Measurements from ENCODE around the gene IRX6. TPM values are rescaled to one million over a fixed set of nuclear protein-coding genes. Genes with fewer than 3 reads are reported as not detected.

Gene IRX6
- total RNA-seq, 2 experiments from 2014 or later, result not detected

DNA sequence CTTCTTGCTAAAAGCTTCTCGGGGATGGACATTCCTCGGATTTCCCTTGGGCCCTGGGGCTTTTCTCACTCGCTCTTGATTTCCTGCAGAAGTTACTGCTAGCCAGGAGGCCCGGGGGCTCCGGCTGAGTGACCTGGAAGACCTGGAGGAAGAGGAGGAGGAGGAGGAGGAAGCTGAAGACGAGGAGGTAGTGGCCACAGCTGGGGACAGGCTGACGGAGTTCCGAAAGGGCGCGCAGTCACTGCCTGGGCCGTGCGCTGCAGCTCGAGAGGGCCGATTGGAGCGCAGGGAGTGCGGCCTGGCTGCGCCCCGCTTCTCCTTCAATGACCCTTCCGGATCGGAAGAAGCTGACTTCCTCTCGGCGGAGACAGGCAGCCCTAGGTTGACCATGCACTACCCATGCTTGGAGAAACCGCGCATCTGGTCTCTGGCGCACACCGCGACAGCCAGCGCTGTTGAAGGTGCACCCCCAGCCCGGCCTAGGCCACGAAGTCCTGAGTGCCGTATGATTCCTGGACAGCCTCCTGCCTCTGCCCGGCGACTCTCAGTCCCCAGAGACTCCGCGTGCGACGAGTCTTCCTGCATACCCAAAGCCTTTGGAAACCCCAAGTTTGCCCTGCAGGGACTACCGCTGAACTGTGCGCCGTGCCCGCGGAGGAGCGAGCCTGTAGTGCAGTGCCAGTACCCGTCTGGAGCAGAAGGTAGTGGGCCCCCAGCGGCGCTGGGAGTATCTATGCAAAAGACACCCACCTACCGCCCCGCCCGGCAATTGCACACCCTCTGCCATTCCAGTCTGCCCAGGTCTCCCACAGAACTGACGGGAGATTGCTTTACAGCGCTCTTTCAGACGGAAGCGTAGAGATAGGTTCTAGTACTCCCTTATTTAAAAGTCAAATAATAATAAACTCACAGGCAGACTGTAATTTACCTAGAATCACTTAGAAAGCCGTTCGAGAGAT is 4.9 kb downstream of the IRX6 start:
- no peak overlapping the region for H3K27ac Mint-ChIP-seq
- DNase-seq (no peak), ATAC-seq (ENCODE audit: low read depth) (no peak)
- no peaks in the 10 kb centered on the region for H3K9me3 Mint-ChIP-seq
- H3K36me3 Mint-ChIP-seq, result no peaks in the 10 kb centered on the region
- POLR2A ChIA-PET, result no interaction called here
- no peak overlapping the region for H3K4me3 Mint-ChIP-seq
- H3K4me1 Mint-ChIP-seq, result no peaks in the 10 kb centered on the region
- peaks cover 77% of the 10 kb centered on the region for H3K27me3 Mint-ChIP-seq

DNA sequence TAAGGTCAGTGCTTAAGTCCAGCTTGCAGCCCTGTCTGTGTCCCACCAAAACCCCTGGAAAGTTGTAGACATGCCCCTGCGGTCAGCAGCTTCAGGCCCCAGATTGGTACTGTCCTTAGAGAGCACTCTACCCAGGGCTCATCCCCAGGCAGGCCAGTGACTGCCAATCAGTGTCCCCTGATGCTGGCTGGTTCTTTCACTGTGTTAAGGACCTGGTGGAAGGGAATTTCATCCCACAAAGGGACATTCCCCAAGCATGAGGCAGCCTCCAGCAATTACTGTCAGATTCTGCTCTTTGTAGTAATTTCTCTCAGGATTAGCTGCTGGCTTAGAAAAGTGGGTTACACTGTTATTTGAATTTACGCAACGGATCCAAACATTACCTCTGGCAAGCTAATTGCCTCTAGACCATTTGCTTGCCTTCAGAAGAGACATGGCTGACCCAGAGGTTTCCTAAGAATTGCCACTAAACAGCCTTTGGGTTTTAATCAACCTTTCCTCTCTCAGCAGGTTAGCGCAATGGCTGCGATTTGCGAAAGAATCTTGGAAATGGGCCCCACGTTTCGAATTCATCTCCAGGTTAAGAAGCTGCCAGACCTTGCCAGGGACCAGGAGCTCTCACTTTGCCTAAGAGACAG is 5.9 kb downstream of the IRX6 start:
- ATAC-seq (ENCODE audit: low read depth) (no peak), DNase-seq (no peak)
- Mint-ChIP-seq H3K27me3 (peaks cover 76% of the 10 kb centered on the region), H3K36me3 (no peaks in the 10 kb centered on the region), H3K4me3 (no peak overlapping the region), H3K9me3 (no peaks in the 10 kb centered on the region), H3K27ac (no peak overlapping the region), H3K4me1 (no peaks in the 10 kb centered on the region)
- POLR2A ChIA-PET, result no interaction called here

DNA sequence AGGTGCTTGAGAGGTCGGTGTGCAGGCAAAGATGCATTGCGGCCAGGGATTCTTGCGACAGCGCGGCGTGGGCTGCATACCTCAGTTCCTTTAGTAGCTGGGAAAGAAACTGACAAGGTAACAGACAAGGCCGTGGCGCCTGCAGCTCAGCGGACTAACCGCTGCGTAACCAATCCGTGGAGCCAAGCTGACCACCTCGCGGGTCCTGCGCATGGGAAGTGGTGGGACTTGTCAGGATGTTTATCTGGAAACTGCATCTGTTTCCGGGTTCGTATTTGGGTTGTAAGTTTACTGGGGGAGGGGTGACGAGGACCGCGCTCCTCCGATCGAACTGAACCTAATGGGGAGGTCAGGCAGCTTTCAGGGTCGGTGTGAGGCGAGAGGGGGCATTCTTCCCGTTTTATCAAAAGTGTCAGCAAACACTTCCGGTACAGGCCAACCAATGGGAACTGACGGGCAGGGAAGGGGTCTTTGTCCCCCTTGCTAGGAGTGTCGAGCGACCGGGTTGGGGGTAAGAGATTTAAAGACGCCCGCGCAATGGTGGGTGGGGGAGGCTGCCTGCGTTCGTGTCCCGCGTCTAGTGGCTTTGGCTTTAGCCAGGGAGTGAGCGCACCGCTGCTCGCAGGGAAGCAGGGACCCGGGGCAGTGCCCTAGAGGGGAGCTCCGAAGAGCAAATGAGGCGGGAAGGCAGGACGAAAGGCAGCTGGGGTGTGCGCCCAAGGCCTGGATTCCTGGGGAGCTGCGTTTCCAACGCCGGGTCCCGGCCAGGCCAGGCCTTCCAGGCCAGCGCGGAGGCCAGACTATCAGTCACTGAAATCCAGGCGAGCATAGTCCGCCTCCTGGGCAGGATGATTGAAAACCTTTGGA is 7.0 kb downstream of the IRX6 start:
- no peak for ATAC-seq (ENCODE audit: low read depth)

DNA sequence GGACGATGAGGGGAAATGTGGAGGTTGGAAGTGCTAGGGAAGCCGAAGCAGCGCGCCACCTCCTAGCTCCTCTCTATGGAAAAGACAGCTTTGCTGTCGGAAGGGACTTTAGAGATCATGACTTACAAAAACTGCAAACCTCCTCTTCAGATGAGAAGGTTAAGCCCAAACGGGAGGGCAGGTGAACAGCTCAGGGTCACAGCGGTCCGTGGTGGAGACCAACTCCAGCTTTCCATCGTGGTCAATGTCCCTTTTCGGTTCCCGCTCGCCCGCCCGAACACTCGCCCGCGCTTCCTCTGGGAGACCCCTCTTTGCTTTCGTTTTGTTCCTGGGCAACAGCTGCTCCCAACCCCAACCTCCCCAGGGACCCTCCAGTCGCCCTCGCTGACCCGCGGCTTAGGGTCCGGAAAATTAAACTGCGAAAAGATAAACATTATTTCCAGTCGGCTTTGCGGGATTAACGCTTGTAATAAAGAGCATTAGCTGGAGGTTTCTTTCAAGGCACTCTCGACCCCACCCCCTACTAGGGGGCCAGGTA is 7.7 kb downstream of the IRX6 start:
- no peak for DNase-seq
- POLR2A ChIA-PET, result no interaction called here
- no peak overlapping the region for H3K27ac Mint-ChIP-seq
- H3K27me3 Mint-ChIP-seq, result peaks cover 65% of the 10 kb centered on the region
- no peak overlapping the region for H3K4me3 Mint-ChIP-seq
- no peak for ATAC-seq (ENCODE audit: low read depth)
- no peaks in the 10 kb centered on the region for H3K4me1 Mint-ChIP-seq
- H3K36me3 Mint-ChIP-seq, result no peaks in the 10 kb centered on the region
- no peaks in the 10 kb centered on the region for H3K9me3 Mint-ChIP-seq

More for the DNA sequence above, 7.0 kb downstream of the IRX6 start:
- H3K27me3 Mint-ChIP-seq, result peaks cover 69% of the 10 kb centered on the region
- POLR2A ChIA-PET, result no interaction called here
- H3K4me1 Mint-ChIP-seq, result no peaks in the 10 kb centered on the region
- H3K27ac Mint-ChIP-seq, result no peak overlapping the region
- H3K36me3 Mint-ChIP-seq, result no peaks in the 10 kb centered on the region
- no peak for DNase-seq
- no peaks in the 10 kb centered on the region for H3K9me3 Mint-ChIP-seq
- H3K4me3 Mint-ChIP-seq, result no peak overlapping the region

DNA sequence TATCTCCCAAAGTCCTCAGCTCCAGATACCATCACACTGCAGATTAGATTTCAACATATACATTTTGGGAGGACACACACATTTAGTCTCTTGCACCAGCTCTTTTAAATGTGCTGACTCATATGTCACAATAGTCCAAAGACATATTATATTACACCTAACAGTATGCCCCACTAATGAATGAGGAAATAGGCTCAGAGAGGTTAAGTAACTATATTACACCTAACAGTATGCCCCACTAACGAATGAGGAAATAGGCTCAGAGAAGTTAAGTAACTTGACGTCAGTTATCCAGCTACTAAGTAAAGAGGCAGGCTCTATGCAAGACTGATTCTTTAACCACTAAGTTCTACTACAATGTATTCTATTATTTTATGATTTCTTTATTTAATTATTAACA is 9.7 kb downstream of the IRX6 start:
- no peak overlapping the region for H3K27ac Mint-ChIP-seq
- H3K27me3 Mint-ChIP-seq, result peaks cover 48% of the 10 kb centered on the region

DNA sequence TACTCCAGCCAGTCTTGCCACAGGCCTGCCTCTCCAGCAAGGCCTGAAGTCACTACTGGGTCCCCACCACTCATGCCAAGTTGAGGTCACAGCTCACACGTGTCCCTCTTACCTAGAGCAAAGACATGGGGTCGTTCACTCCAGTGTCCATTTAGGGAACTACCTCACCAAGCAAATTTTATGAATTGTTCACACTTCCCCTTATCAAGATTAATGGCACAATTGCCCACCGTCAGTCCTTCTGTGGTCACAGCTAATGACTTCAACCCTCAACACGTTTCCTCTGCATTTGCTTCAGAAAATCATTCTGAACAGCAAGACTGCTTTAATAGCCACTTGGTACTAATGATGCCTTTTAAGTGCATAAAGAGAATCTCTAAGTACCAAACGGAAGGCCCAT is 14.6 kb downstream of the IRX6 start:
- H3K4me3 Mint-ChIP-seq, result no peak overlapping the region
- DNase-seq (no peak), ATAC-seq (ENCODE audit: low read depth) (no peak)
- no peaks in the 10 kb centered on the region for H3K4me1 Mint-ChIP-seq
- no peaks in the 10 kb centered on the region for H3K9me3 Mint-ChIP-seq
- H3K27ac Mint-ChIP-seq, result no peak overlapping the region
- H3K27me3 Mint-ChIP-seq, result peaks cover 4% of the 10 kb centered on the region
- POLR2A ChIA-PET, result no interaction called here
- H3K36me3 Mint-ChIP-seq, result no peaks in the 10 kb centered on the region

More for the DNA sequence above, 9.7 kb downstream of the IRX6 start:
- Mint-ChIP-seq H3K36me3 (no peaks in the 10 kb centered on the region), H3K4me1 (no peaks in the 10 kb centered on the region), H3K9me3 (no peaks in the 10 kb centered on the region), H3K4me3 (no peak overlapping the region)
- POLR2A ChIA-PET, result no interaction called here
- DNase-seq, result no peak
- no peak for ATAC-seq (ENCODE audit: low read depth)

DNA sequence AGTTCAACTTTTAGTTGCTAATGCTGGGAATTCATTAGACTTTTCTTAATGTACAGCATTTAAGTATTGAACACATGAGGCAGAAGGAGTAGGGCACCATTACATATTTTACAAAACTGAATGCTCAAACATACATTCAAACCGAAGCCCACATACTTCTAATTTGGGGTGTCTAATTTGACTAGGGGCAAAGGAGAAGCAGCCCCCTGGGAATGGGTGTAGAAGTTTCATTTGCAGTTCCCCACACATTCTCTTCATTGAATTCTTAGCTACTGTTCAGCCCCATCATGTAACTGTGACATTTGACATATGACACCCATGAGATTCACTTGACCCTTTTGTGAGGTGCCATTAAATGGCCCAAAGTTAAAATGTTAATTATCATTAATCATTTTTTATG is 16.4 kb downstream of the IRX6 start:
- Mint-ChIP-seq H3K9me3 (no peaks in the 10 kb centered on the region), H3K27ac (no peak overlapping the region), H3K4me3 (no peak overlapping the region), H3K27me3 (no peaks in the 10 kb centered on the region), H3K4me1 (no peaks in the 10 kb centered on the region), H3K36me3 (no peaks in the 10 kb centered on the region)
- POLR2A ChIA-PET, result no interaction called here
- ATAC-seq (ENCODE audit: low read depth) (no peak), DNase-seq (no peak)

DNA sequence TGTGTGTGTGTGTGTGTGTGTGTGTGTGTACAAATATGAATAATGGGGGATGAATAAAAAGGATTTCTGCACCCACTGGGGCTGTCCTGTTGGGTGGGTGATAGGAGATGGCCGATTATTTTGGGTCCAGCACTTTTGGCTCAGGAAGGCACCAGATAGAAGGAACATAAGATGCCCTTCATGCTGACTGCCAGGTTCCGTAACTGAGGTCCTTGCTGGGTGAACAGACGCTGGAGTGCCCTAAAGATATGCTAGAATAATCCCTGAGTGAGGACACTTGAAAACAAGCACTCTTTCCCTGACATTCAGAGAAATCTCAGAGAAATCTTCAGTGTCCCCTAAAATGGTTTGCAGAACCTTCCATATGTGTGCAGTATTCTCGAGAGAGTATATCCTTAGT is 17.7 kb downstream of the IRX6 start:
- Mint-ChIP-seq H3K36me3 (no peaks in the 10 kb centered on the region), H3K27me3 (peaks cover 1% of the 10 kb centered on the region), H3K9me3 (no peaks in the 10 kb centered on the region), H3K4me3 (no peak overlapping the region), H3K27ac (no peak overlapping the region), H3K4me1 (no peaks in the 10 kb centered on the region)
- no peak for DNase-seq
- POLR2A ChIA-PET, result no interaction called here
- ATAC-seq (ENCODE audit: low read depth), result no peak

DNA sequence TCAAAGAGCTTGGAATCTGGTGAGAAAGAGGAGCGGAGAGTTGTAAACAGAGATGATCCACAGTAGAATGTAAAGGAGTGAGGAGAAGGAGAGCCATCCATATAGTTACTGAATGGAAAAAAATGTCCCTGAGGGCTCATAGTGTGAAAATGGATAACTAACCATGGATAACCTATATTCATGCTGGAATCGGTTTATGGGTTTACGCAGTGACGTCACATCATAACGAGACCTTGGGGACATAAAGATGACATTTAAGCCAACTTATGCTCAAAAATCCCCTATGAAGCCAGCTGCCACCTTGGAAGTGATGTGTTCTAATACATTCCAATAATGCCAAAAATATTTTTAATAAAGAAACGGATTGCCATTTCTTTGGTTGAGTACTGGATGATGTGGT is 22.5 kb downstream of the IRX6 start:
- no peaks in the 10 kb centered on the region for H3K9me3 Mint-ChIP-seq
- H3K4me1 Mint-ChIP-seq, result no peaks in the 10 kb centered on the region
- peaks cover 5% of the 10 kb centered on the region for H3K27me3 Mint-ChIP-seq
- DNase-seq (no peak), ATAC-seq (ENCODE audit: low read depth) (no peak)
- no peak overlapping the region for H3K4me3 Mint-ChIP-seq
- H3K27ac Mint-ChIP-seq, result no peak overlapping the region
- H3K36me3 Mint-ChIP-seq, result no peaks in the 10 kb centered on the region
- POLR2A ChIA-PET, result no interaction called here

DNA sequence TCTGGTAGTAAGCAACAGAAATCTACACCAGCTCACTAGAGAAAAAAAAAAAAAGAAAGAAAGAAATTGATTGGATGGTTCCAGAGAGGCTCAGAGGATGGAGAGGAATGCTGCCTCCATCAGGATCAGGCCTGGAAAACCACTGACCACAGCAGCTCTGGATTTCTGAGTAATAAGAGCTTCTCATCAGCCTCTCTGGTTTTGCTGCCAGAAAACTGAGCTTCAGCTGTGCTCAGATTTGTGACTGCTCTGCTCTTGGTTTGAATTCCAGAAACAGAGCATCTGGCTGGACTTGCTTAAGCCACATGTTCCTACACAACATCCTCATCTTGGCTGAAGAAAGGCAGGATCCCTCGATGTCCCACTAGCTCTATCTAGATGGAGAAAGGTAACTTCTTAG is 25.9 kb downstream of the IRX6 start:
- POLR2A ChIA-PET, result no interaction called here
- H3K27me3 Mint-ChIP-seq, result peaks cover 5% of the 10 kb centered on the region
- H3K36me3 Mint-ChIP-seq, result no peaks in the 10 kb centered on the region
- H3K27ac Mint-ChIP-seq, result no peak overlapping the region
- no peak for ATAC-seq (ENCODE audit: low read depth)
- no peak for DNase-seq
- H3K4me1 Mint-ChIP-seq, result no peaks in the 10 kb centered on the region
- H3K9me3 Mint-ChIP-seq, result no peaks in the 10 kb centered on the region
- H3K4me3 Mint-ChIP-seq, result no peak overlapping the region

DNA sequence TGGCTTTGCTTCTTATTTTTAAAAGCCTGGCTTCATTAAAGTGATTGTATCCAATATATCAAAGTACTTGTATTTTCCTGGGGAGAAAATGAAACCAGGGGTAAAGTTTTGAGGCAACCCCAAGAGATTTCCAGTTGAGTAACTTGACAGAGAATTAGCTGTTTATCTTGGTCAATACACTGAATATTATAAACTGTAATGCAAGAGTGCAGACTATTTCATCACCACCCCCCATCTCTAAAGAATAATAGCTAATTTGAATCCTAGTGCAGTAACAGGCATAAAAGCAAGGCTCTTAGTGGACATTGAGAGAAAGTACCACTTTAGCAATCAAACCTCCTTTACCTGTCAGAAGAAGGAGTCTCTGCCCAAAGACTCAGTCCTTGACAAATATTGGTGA is 27.0 kb downstream of the IRX6 start:
- DNase-seq (no peak), ATAC-seq (ENCODE audit: low read depth) (no peak)
- Mint-ChIP-seq H3K27ac (no peak overlapping the region), H3K4me1 (no peaks in the 10 kb centered on the region), H3K9me3 (no peaks in the 10 kb centered on the region), H3K36me3 (no peaks in the 10 kb centered on the region), H3K27me3 (peaks cover 4% of the 10 kb centered on the region), H3K4me3 (no peak overlapping the region)
- POLR2A ChIA-PET, result no interaction called here

DNA sequence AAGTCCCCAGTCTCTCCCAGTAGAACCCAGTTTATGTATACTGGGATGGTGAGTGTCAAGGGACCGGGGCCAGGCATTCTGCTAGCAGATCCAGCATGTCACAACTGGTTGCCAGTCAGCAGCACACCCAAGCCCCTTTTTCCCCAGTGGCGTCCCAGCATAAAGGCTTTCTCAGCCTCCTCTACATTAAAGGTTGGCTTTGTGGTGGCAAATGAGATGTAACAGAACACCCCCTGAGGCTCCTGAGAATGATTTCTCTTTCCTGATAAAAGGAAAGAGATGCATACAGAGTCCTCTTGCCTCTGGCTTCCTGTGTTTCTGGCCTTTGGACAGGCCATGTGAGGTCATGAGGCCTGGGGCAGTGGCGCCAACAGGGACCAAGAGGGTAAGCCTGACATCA is 27.9 kb downstream of the IRX6 start:
- no peak overlapping the region for H3K27ac Mint-ChIP-seq
- no peaks in the 10 kb centered on the region for H3K4me1 Mint-ChIP-seq
- no peak for DNase-seq
- no peaks in the 10 kb centered on the region for H3K9me3 Mint-ChIP-seq
- ATAC-seq (ENCODE audit: low read depth), result no peak
- peaks cover 3% of the 10 kb centered on the region for H3K27me3 Mint-ChIP-seq
- no peaks in the 10 kb centered on the region for H3K36me3 Mint-ChIP-seq
- POLR2A ChIA-PET, result no interaction called here
- H3K4me3 Mint-ChIP-seq, result no peak overlapping the region

DNA sequence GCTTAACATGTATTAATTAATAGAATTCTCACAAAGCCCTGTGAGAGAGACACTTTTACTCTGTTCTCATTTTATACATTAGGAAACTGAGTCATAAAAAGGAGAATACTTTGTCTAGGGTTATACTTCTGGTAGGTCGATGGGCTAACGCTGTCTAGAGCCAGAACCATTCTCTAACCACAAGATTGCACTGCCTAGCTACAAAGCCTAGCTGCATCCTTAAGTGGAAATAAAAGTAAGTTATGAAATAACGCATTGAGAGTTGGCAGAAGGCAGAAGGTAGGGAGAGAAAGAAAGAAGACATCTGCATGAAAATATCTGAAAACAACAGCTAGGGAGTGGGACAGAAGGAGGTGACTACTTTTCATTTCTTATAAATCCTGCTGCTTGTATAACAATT is 33.2 kb downstream of the IRX6 start:
- no peak for ATAC-seq (ENCODE audit: low read depth)
- H3K36me3 Mint-ChIP-seq, result no peaks in the 10 kb centered on the region
- no peak overlapping the region for H3K4me3 Mint-ChIP-seq
- POLR2A ChIA-PET, result no interaction called here
- H3K27me3 Mint-ChIP-seq, result no peaks in the 10 kb centered on the region
- H3K9me3 Mint-ChIP-seq, result no peaks in the 10 kb centered on the region
- no peak for DNase-seq
- H3K4me1 Mint-ChIP-seq, result no peaks in the 10 kb centered on the region
- no peak overlapping the region for H3K27ac Mint-ChIP-seq
